B cell (primary cell): ENCODE data around the gene SLN.

ENCODE experiments used
- EZH2 ChIP-seq: IDR thresholded peaks from 2 replicates; pipeline ENCODE4 v1.6.1; 2012; ENCODE audit warnings: borderline replicate concordance, low read depth, mild to moderate bottlenecking, moderate library complexity, low read length; ENCODE audit not compliant: insufficient read depth, poor library complexity, severe bottlenecking
- TF ChIP-seq, protein P1 (sequence below): fragments of 200-600 bp; IDR thresholded peaks from one replicate; pipeline ENCODE4 v1.8.0; 2022; ENCODE audit warnings: antibody characterized with exemption, mild to moderate bottlenecking

DNA sequence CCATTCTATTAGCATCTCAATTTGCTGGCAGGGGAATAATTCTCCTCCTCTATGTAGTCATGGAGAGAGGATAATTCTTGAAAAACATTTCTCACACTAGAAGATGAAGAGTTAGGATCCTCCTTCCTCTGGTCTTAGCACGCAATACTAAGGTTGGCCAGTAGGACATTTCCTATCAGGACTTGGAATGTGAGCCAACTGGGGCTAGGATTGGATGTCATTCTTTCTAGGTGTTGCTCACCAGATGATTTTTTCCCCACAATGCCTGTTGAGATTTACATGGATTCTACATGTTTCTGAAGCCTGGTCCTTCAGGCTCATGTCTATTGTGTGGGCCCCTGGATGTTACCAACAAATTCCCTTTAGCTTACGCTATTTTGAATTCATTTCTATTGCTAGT is 28.0 kb downstream of the SLN start:
- TF ChIP-seq, protein P1, sequence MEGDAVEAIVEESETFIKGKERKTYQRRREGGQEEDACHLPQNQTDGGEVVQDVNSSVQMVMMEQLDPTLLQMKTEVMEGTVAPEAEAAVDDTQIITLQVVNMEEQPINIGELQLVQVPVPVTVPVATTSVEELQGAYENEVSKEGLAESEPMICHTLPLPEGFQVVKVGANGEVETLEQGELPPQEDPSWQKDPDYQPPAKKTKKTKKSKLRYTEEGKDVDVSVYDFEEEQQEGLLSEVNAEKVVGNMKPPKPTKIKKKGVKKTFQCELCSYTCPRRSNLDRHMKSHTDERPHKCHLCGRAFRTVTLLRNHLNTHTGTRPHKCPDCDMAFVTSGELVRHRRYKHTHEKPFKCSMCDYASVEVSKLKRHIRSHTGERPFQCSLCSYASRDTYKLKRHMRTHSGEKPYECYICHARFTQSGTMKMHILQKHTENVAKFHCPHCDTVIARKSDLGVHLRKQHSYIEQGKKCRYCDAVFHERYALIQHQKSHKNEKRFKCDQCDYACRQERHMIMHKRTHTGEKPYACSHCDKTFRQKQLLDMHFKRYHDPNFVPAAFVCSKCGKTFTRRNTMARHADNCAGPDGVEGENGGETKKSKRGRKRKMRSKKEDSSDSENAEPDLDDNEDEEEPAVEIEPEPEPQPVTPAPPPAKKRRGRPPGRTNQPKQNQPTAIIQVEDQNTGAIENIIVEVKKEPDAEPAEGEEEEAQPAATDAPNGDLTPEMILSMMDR = peak; percentile 24
- no peak for TF ChIP-seq EZH2
